PC-9 (cell line): ENCODE data around the gene COL10A1.

ENCODE experiments used
- EZH2 ChIP-seq: fragments of 200-600 bp; sonication (generic); IDR thresholded peaks from 2 replicates; pipeline ENCODE4 v1.8.0; 2017; ENCODE audit warnings: antibody characterized with exemption, low read depth
- TF ChIP-seq, protein P1 (sequence below): fragments of 200-600 bp; sonication (generic); conservative IDR thresholded peaks from 2 replicates; pipeline ENCODE4 v1.6.1; 2017; ENCODE audit warnings: mixed run types, antibody characterized with exemption, mild to moderate bottlenecking, moderate library complexity

DNA sequence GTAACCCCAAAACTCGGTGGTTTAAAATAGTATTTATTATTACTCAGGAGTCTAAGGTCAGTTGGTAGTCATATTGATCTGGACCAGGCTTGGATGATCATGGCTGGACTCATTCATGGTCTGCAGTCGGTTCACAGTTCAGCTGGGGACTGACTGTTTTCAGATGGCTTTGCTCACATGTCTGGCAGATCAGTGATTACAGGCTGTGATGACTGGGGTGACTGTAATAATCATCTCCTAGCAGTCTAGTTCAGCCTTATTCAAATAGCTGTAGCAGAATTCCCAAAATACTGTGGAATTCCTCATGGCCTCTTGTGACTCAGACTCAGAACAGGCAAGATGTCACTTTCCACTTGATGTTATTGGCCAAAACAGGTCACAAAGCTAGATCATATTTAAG lies 41.6 kb downstream of the COL10A1 start:
- TF ChIP-seq, protein P1, sequence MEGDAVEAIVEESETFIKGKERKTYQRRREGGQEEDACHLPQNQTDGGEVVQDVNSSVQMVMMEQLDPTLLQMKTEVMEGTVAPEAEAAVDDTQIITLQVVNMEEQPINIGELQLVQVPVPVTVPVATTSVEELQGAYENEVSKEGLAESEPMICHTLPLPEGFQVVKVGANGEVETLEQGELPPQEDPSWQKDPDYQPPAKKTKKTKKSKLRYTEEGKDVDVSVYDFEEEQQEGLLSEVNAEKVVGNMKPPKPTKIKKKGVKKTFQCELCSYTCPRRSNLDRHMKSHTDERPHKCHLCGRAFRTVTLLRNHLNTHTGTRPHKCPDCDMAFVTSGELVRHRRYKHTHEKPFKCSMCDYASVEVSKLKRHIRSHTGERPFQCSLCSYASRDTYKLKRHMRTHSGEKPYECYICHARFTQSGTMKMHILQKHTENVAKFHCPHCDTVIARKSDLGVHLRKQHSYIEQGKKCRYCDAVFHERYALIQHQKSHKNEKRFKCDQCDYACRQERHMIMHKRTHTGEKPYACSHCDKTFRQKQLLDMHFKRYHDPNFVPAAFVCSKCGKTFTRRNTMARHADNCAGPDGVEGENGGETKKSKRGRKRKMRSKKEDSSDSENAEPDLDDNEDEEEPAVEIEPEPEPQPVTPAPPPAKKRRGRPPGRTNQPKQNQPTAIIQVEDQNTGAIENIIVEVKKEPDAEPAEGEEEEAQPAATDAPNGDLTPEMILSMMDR = no peak
- TF ChIP-seq EZH2 = no peak
